Stimulated activated CD8-positive, alpha-beta memory T cell treated with anti-CD3 and anti-CD28 coated beads, Interleukin-7, amount 100 ng/mL, for 1 hour (primary cell): ENCODE results near the gene HIGD2B.
A peak's percentile ranks its signal among the peaks of the same experiment; 100 is the strongest.
"Not testable (repeated sequence)": the region's sequence is repeated elsewhere in the genome, so short reads cannot be mapped to it uniquely, and the experiment has no call there.

Experiments used
- DNase-seq, 2 donors: peaks; one replicate each; pipeline ENCODE4 v3.0.0-alpha.2; 2020; ENCODE audit warnings: low read depth in 2 of 2

The HIGD2B gene

DNA sequence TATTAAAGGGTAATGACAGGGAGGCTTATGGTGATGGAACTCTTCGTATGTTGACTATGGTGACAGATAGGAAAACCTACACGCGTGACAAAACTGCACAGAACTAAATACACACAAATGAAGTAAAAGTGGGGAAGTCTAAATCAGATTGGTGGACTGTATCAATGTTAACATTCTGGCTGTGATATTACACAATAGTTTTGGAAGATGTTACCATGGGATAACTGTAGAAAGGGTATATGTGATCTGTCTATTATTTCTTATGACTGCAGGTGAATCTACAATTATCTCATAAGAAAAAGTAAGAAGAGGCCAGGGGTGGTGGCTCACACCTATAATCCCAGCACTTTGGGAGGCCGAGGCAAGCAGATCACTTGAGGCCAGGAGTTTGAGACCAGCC lies 9.1 kb downstream of the HIGD2B start:
- no peak for DNase-seq

DNA sequence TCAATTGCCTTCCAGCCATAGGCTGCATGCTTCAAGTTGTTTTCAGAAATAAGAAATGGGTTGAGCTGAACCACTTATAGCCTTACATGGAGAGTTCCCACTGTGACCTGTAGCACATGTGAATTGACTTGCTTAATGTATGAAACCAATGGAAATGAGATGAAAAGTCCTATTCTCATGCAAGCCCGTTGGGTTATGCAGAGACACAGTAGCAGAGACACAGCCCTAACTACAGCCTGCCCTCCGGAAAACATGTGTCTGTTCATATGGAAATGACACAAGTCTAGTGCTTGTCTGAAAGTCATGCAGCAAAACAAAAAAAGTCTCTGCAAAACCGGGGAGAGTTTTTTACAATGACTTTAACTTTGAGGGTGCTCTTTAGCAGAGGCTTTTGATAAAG lies 14.5 kb downstream of the HIGD2B start:
- DNase-seq: no peak

DNA sequence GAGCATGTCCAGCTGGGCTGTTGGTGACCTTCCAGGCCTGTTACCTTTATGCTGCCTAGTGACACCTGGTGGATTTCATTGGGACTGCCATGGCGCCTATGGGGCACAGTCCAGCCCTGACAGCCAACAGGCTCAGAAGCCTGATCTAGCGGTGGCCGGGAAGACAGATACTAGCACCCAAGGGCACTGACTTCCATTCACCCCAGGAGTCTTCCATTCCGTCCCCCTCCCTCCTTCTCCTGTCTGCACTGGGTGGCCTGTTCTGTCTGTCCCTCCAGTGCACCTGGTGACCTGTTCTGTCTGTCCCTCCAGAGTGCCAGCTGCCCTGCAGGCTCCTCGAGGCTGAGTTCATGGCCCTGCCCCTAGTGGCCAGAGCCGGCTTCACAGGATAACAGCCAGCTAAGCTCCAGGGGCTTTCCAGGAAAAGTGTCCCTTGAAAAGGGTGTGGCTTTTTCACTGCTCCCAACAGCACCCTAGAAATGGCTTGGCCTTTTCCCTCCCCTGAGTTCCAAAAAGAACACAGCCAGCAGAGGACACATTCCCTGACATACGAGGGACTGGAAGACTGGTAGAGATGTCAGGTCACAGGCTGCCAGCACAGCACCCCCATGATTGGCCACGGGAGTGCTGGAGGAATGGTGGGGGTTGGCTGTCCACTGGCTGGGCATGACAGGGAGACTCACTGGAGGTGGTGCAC lies 15.2 kb downstream of the HIGD2B start:
- peak; percentile 30 to 45 for DNase-seq

DNA sequence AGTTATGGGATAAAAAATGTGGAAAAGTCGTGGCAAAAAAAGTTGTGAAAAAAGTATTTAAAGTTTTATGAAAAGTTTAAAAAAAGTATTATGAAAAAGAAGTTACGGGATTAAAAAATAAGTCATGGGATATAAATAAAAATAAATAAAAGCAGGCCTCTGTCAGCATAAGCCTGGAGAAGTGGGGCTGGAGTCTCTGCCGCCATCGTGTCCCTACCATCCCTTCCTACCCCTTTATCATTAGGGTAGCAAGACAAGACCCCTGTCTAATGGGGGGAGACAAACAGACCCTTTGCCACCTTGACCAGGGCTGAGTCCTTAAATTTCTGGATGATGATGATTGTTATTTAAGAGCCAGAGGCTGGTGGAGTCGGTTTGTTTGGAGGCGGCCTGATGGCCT lies 16.2 kb downstream of the HIGD2B start:
- DNase-seq: not testable (repeated sequence)

DNA sequence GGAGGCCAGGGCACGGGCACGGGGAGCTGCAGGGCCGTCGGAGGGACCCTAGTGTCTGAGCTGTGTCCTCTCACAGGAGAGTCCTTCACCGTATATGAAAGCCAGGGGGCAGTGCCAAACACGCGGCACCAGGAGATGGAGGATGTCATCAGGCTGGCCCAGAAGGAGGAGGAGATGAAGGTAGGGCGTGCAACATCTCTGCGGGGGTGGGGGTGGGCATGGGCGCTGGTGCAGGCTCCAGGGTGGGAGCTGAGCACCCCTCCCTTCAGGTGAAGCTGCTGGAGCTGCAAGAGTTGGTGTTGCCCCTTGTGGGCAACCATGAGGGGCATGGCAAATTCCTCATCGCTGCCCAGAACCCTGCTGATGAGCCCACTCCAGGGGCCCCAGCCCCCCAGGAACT lies 20.3 kb downstream of the HIGD2B start:
- DNase-seq: not testable (repeated sequence)

DNA sequence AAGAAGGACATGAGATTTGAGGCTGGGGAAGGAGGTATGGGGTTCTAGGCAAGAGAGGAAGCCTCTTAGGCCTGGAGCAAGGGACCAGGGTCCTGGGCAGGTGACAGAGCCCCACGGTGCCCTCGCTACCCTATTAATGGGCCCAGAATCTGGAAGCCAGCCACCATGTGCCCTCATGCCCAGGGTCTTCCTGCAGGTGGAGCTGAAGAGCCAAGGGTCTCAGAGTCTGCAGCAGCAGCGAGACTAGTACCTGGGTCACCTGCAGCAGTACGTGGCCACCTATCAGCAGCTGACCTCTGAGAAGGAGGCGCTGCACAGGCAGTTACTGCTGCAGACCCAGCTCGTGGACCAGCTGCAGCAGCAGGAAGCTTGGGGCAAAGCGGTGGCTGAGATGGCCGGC lies 22.1 kb downstream of the HIGD2B start:
- not testable (repeated sequence) for DNase-seq

DNA sequence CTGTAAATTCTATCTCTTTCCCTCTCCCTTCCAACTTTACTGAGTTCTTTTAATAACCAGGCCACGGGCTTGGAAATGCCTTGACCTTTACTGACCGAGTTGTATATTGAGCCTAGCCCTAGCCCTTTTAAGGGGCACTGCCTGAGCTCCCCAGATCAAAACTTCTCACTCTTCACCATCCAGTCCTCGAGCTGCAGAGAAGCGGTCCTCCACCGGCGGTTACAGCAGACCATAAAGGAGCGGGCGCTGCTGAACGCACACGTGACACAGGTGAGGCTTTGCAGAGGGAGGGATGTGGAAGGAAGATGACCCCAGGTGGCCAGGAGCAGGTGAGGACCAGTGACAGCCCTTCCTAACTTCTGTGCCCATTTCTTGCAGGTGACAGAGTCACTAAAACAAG lies 24.9 kb downstream of the HIGD2B start:
- DNase-seq: not testable (repeated sequence)

DNA sequence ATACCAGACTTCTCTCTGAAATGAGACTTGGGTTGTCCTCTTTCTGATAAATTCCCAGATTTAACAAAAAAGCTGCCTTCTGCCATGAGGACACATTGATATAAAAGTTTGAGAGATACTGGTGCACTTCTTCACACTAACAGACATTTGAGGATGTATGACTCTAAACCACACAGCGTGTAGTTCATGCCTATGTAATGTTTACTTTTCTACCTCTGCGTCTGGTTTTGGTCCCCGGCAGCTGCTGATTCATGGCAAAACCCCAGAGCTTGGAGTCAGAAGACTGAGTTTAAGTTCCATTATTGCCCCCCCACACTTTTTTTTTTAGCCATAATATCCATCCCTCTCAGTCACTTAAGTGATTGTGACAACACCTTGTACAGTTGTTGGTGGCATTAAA lies 30.0 kb downstream of the HIGD2B start:
- not testable (repeated sequence) for DNase-seq

DNA sequence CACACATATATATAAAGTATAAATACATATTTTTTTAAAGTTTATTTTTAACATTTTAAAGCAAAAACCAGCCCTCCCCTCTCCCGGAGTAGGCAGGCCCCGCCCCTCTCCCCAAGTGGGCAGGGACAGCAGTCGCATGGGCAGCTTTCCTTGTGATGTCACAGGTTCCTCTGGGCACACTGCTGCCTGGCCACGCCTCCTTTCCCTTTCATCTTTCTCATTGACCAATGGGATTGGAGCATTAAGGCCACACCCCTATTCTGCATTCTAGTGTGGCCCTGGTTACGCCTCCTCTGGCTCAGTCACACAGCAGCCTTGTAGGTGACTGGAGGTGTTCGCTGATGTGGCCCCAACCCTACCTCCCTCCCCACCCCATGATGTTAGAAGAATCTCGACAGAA lies 31.6 kb downstream of the HIGD2B start, which contains the start of gene GOLGA6B:
GOLGA6B (plus strand) TSS at position 301 of the 400 bp plus-strand sequence; CDS start at position 342, 41 bp downstream.
- not testable (repeated sequence) for DNase-seq

DNA sequence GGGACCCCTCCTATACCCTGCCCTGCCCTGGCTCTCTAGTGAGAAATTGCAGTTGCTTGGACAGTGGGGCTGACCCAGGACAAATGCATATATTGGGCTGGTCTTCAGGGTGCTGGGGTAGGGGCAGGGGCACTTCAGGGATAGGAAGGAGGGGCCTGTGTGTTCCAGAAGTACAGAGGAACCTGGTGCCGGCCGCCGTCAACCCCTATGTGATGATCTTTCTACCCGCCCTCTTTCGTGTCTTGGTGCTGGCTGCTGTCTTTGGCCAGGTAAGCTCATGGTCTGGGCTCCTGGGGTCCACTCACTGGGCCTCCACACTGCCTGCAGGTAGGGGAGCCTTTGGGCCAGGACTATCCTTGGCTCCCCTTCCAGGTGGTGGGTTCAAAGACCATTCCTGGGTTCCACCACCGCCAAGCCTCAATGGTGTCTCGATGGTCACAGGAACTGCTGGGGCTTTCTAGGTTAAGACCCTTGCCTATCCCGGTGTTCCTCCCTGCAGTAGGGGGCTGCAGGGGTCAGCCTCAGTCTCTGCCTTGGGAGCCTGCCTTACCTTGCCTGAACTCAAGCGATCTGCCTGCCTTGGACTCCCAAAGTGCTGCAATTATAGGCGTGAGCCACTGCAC lies 37.2 kb downstream of the HIGD2B start:
- not testable (repeated sequence) for DNase-seq

DNA sequence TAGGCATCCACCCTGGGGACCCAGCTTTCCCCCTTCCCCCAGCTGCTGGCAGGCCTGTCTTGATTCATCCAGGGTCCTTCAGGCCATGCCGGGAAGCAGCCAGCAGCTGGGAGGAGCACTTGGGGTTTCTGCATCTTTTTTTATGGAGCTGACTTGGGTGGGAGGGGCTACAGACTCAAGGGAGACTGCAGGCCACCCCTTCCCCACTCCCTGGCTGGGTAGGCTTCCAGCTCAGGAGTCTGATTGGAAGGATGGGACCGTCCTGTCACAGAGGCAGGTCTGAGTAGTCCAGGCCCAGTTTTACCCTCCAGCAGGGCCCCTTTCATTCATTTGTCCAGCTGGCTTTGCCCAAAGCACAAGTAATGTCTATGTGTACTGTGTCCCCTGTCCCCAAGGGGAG lies 43.7 kb downstream of the HIGD2B start:
- not testable (repeated sequence) for DNase-seq

DNA sequence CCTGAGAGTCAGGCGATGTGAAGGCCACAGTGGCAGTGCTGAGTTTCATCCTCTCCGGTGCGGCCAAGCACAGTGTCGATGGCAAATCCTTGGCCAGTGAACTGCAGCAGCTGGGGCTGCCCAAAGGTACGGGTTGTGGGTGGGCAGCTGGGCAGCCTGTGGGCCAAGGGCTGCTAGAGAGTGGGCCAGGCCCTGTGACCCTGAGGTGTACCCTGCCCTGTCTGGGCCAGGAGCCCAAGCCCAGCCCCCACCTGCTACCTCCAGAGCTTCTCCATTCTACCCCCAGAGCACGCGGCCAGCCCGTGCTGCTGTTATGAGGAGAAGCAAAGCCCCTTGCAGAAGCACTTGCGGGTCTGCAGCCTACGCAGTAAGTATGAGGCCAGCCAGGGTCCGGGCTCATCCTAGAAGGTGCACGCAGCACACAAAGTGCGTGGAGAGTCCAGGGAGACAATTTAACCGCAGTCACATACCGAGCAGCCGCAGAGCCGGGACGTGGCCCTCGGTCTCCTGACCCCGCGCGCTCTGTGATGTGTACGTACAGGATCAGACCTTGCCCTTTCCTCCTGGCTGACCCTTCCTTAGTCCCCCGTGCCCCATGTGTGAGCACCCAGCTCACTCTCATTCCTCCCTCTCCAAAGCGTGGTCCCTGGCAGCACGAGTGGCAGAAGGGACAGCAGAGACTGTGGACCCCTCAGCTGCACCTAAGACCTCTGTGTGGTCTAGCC lies 46.1 kb downstream of the HIGD2B start:
- not testable (repeated sequence) for DNase-seq

DNA sequence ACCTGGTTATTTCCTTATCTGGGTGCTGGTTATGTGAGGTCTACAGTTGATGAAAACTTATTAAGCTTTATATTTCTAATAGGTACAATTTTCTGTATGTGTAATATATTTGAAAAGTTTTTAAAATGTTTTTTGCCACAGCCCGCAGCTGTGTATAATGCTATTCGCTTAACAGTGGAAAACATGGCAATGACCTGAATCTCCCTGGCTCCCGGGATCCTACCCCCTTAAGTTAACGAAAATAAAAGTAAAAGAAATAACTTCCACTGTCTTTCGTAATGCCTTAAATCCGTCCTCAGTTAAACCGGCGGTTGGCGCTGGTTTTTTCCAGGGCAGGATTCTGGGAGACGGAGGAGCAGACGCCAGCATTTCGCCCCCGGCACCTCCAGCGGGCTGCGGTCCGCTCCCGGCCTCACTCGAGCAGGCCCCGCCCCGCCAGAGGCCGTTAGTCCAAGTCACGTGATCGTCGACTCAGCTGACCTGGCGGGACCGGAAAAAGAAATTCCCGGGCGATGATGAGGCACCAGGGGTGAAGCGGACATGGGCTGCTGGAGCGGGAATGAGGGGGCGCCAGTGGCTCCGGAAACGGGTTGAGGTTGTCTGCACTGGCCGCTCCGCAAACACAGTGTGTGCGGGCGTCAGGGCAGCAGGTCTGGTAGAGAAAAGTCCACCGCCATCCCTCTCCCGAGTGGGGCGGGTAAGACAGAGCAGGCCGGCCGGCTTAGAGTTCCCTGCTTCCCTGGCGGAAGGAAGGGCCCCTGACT lies 49.3 kb downstream of the HIGD2B start:
- DNase-seq: peak; percentile 4 to 31

DNA sequence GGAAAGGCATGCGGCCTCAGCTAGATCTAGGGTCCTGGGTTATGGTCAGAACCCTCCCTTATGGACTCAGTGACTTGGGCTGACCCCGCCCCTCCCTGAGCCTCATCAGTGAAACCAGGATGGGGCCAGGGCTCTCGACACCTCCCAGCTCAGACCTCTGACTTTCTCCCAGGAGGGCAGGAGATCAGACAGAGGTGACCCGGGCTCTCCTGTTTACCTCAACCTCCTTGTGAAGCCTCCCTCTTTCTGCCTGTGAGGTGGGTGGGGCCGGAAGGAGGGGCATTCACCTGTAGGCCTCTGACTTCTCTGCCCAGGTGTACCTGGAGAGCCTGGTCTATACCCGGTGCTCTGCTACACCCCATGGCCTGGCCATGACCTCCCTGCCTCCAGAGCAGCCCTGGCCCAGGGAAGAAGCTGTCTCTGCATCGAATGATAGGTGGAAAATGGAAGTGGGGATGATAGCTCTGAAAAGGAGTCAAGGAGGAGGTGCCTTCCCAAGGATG lies 56.9 kb downstream of the HIGD2B start:
- not testable (repeated sequence) for DNase-seq

DNA sequence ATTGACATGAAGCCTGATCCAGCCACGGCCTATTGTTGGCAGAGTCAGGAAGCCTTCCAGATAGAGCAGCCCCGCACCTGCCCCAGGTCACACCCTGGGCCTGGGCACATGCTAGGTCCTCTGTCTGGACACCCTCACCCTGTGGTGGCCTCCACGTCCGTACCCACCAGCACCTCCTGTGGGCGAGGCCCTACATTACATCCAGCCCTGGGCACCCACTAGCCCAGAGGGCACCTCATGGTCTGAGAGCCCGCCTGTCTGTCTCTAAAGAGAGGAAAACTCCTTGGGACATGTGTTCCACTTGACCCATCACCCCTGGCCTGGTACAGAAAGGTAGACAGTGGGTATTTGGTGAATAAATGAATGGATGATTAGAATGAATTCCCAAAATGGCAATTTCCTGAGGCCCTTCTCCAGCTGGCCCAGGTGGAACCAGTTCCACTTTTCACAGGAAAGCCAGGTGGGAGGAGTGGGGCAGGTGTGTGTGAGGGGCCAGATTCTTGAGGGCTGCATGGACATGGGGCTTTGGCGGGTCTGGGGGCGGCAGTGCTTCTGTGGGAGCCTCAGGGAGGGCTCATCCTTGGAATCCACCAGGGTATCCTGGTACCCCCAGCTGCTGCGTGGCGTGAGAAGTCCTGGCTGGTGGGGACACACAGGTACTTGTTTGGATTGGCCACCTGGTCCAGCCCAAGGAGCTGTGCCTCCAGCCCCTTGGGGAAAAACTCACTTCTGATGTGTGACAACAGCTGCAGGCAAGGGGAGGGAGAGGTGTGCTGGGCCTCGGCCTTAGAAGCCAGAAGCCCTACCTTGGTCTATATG lies 57.5 kb downstream of the HIGD2B start:
- not testable (repeated sequence) for DNase-seq

DNA sequence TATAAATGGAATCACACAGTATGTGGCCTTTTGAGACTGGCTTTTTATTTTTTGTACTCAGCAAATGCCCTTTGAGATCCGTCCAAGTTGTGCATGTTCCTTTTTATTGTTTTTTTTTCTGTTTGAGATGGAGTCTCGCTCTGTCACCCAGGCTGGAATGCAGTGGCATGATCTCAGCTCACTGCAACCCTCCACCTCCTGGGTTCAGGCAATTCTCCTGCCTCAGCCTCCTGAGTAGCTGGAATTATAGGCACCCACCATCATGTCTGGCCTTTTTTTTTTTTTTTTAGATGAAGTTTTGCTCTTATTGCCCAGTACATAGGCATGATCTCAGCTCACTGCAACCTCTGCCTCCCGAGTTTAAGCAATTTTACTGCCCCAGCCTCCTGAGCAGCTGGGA lies 59.8 kb downstream of the HIGD2B start:
- not testable (repeated sequence) for DNase-seq
